Fibroblast of lung (primary cell): Measurements from ENCODE around the gene PRMT6. TPM values are rescaled to one million over a fixed set of nuclear protein-coding genes. Genes with fewer than 3 reads are reported as not detected.
A peak's percentile ranks its signal among the peaks of the same experiment; 100 is the strongest.

Source experiments
- DNase-seq, 2 donors: peaks; one replicate each; pipeline versions ENCODE4 v3.0.0 to v3.0.0-alpha.2; 2010; ENCODE audit warnings: low read depth in 2 of 2
- H2AFZ ChIP-seq: 2 replicates; pipeline ENCODE4 v1.5.1; 2012; ENCODE audit warnings: low read length, control low read depth, inconsistent platforms
- H3K27ac ChIP-seq: 2 replicates; pipeline ENCODE4 v1.5.1; 2011; ENCODE audit warnings: low read length, control low read depth; ENCODE audit not compliant: insufficient read depth
- H3K27me3 ChIP-seq: 2 replicates; pipeline ENCODE4 v1.5.1; 2011; ENCODE audit warnings: mild to moderate bottlenecking, low read length; ENCODE audit not compliant: control insufficient read depth, insufficient read depth
- H3K36me3 ChIP-seq: 2 replicates; pipeline ENCODE4 v1.5.1; 2011; ENCODE audit warnings: low read length; ENCODE audit not compliant: control insufficient read depth, insufficient read depth
- H3K4me1 ChIP-seq: 2 replicates; pipeline ENCODE4 v1.5.1; 2011; ENCODE audit warnings: low read length; ENCODE audit not compliant: control insufficient read depth, insufficient read depth; ENCODE audit errors: extremely low read depth
- H3K4me2 ChIP-seq: 2 replicates; pipeline ENCODE4 v1.5.1; 2011; ENCODE audit warnings: low read length, control low read depth; ENCODE audit not compliant: insufficient read depth; ENCODE audit errors: extremely low read depth
- H3K4me3 ChIP-seq, 4 experiments: fragments of 200-600 bp in 1 of 4; sonication (generic) in 1 of 4; replicated peaks in 1 of 4; 2 replicates each; pipeline ENCODE4 v1.5.1; 2011 to 2016; ENCODE audit warnings: low read length in 4 of 4, low read depth in 3 of 4, mild to moderate bottlenecking in 3 of 4, control low read depth in 2 of 4, inconsistent platforms in 1 of 4, mixed read lengths in 1 of 4; ENCODE audit not compliant: insufficient read depth in 1 of 4; ENCODE audit errors: control extremely low read depth in 1 of 4
- H3K79me2 ChIP-seq: 2 replicates; pipeline ENCODE4 v1.5.1; 2012; ENCODE audit warnings: mild to moderate bottlenecking, low read length, inconsistent platforms; ENCODE audit not compliant: control insufficient read depth, insufficient read depth
- H3K9ac ChIP-seq: 2 replicates; pipeline ENCODE4 v1.5.1; 2011; ENCODE audit warnings: mild to moderate bottlenecking, low read length, control low read depth; ENCODE audit not compliant: insufficient read depth
- H3K9me3 ChIP-seq: 2 replicates; pipeline ENCODE4 v1.5.1; 2012; ENCODE audit warnings: low read depth, low read length; ENCODE audit not compliant: control insufficient read depth, insufficient read depth
- H4K20me1 ChIP-seq: 2 replicates; pipeline ENCODE4 v1.5.1; 2011; ENCODE audit warnings: low read length; ENCODE audit not compliant: control insufficient read depth, insufficient read depth; ENCODE audit errors: extremely low read depth
- CTCF ChIP-seq, 2 donors: IDR thresholded peaks in 1 of 2; conservative IDR thresholded peaks in 1 of 2; 1 replicate in 1 of 2; 2 replicates in 1 of 2; pipeline ENCODE4 v1.5.1; 2011 to 2012; ENCODE audit warnings: low read length in 2 of 2, control low read depth in 1 of 2, inconsistent platforms in 1 of 2, low read depth in 1 of 2, mild to moderate bottlenecking in 1 of 2
- EZH2 ChIP-seq: IDR thresholded peaks from 2 replicates; pipeline ENCODE4 v1.5.1; 2012; ENCODE audit warnings: low read length, control low read depth, mild to moderate bottlenecking; ENCODE audit errors: missing control alignments
- polyA minus RNA-seq: library from RNA; depleted of rRNA, polyadenylated mRNA; stranded (reverse); fragments of >200 nt; gene quantifications from 2 replicates; pipeline ENCODE4 v1.2.3, GENCODE V29; 2011; ENCODE audit warnings: low replicate concordance
- polyA plus RNA-seq, 2 donors: library from polyadenylated mRNA; depleted of rRNA in 1 of 2; stranded (reverse) in 1 of 2; unstranded in 1 of 2; fragments of >200 nt; gene quantifications; 2 replicates each; pipeline ENCODE4 v1.2.1, GENCODE V29; 2011 to 2012; ENCODE audit warnings: missing spikeins in 1 of 2
- total RNA-seq: library from RNA; depleted of rRNA; stranded (reverse); fragments of >200 nt; gene quantifications from 2 replicates; pipeline ENCODE4 v1.2.1, GENCODE V29; 2014

The PRMT6 gene
- total RNA-seq (10.6 and 12.3 TPM in 2 replicates), polyA plus RNA-seq (11.1 and 15.5 TPM in 2 replicates), polyA minus RNA-seq (2.3 and 10.4 TPM in 2 replicates)
- polyA plus RNA-seq (2012): 11.0 and 16.3 TPM in 2 replicates

GRCh38 chr1:107056426-107057196, at the start of gene PRMT6:
Gene PRMT6, plus strand, starts transcription at chr1:107056674. Its CDS starts 42 bp downstream, at chr1:107056716.
- peaks cover 14% of the 10 kb centered on the region for H3K79me2 ChIP-seq
- peak within 1 kb of the TSS; percentile 91 for H3K27ac ChIP-seq
- H4K20me1 ChIP-seq: no peaks in the 10 kb centered on the region
- DNase-seq: peak; percentile 73 to 79
- H3K9me3 ChIP-seq: no peaks in the 10 kb centered on the region
- H3K4me1 ChIP-seq: peaks cover 6% of the 10 kb centered on the region
- H3K27me3 ChIP-seq: no peaks in the 10 kb centered on the region
- H3K4me2 ChIP-seq: peak within 1 kb of the TSS; percentile 91
- H3K4me3 ChIP-seq: peak within 1 kb of the TSS; percentile 87 to 97 (median 93)
- H3K9ac ChIP-seq: peak within 1 kb of the TSS; percentile 90
- H2AFZ ChIP-seq: peak within 1 kb of the TSS; percentile 99
- TF ChIP-seq EZH2: no peak
- TF ChIP-seq CTCF (conservative IDR thresholded peaks at IDR 0.05 in 1 of 2, IDR thresholded peaks at IDR 0.05 in 1 of 2; ENCODE audit: low read depth in 1 of 2, low read length in 2 of 2): no peak
- H3K36me3 ChIP-seq: no peaks in the 10 kb centered on the region

GRCh38 chr1:107009281-107009680, 47.2 kb upstream of the PRMT6 start:
- Histone ChIP-seq H3K79me2 (no peaks in the 10 kb centered on the region), H2AFZ (no peak overlapping the region), H3K9me3 (no peaks in the 10 kb centered on the region), H3K4me3 (no peak overlapping the region), H3K27ac (no peak overlapping the region), H3K4me1 (no peaks in the 10 kb centered on the region), H3K36me3 (no peaks in the 10 kb centered on the region), H3K9ac (no peak overlapping the region), H3K4me2 (no peak overlapping the region), H3K27me3 (no peaks in the 10 kb centered on the region), H4K20me1 (no peaks in the 10 kb centered on the region)
- peak in 1 of 2 donors; percentile 4 for DNase-seq
- TF ChIP-seq CTCF (conservative IDR thresholded peaks at IDR 0.05 in 1 of 2, IDR thresholded peaks at IDR 0.05 in 1 of 2; ENCODE audit: low read depth in 1 of 2, low read length in 2 of 2) (no peak), EZH2 (no peak)

- Histone ChIP-seq H4K20me1 (no peaks in the 10 kb centered on the region), H2AFZ (no peak overlapping the region), H3K4me3 (no peak overlapping the region), H3K36me3 (no peaks in the 10 kb centered on the region), H3K9me3 (no peaks in the 10 kb centered on the region), H3K27me3 (no peaks in the 10 kb centered on the region), H3K79me2 (no peaks in the 10 kb centered on the region), H3K27ac (no peak overlapping the region), H3K4me2 (no peak overlapping the region), H3K4me1 (no peaks in the 10 kb centered on the region), H3K9ac (no peak overlapping the region)
- no peak for DNase-seq
- TF ChIP-seq EZH2 (no peak), CTCF (conservative IDR thresholded peaks at IDR 0.05 in 1 of 2, IDR thresholded peaks at IDR 0.05 in 1 of 2; ENCODE audit: low read depth in 1 of 2, low read length in 2 of 2) (no peak)
These were observed 45.9 kb upstream of the PRMT6 start for GRCh38 chr1:107010582-107010981.
